HS-5 (cell line): ENCODE measurements around the gene GCLC.
A peak's percentile ranks its signal among the peaks of the same experiment; 100 is the strongest.
"Not testable (repeated sequence)": the region's sequence is repeated elsewhere in the genome, so short reads cannot be mapped to it uniquely, and the experiment has no call there.

ENCODE experiments used
- DNase-seq: peaks from one replicate; pipeline ENCODE4 v3.0.0-alpha.2; 2012; ENCODE audit warnings: low read depth

The GCLC gene

DNA sequence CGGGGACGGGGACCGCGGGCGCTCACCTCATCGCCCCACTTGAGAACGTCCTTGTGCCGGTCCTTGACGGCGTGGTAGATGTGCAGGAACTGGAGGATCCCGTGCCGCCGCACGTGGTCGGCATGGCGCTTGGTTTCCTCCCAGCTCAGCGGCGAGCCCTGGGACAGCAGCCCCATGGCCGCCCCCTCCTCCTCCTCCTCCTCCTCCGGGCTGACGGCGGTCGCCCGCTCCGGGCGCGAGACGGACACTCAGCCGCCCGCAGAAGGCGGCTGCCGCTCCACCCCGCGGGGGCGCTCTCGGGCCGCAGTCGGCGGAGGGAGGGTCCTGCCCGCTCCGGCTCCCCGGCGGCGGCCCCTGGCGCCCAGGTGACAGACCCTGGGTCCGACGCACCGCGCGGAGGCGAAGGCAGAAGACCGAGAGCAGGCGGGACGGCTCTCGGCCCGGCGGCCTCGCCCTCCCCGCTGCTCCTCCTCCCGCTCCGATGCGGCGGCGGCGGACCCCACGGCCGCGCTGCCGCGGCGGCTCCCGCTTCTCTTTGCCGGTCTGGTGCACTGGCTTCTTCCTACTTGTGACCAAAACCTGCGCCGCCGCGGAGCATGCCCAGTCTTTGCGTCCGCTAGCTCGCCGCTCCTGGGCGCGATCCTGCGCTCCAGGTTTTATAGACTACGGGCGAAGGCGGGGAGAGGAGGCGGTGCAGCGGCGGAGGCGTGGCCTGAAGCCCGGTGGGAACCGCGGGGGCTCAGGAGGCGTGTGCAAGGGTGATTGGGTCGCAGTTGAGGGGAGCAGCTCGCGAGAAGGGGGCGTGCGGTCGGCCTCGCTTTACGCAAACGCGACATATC lies at the start of gene GCLC:
GCLC (minus strand) TSS at position 632 of the 839 bp plus-strand sequence; CDS start at position 176, 456 bp downstream.
- DNase-seq = peak; percentile 75

DNA sequence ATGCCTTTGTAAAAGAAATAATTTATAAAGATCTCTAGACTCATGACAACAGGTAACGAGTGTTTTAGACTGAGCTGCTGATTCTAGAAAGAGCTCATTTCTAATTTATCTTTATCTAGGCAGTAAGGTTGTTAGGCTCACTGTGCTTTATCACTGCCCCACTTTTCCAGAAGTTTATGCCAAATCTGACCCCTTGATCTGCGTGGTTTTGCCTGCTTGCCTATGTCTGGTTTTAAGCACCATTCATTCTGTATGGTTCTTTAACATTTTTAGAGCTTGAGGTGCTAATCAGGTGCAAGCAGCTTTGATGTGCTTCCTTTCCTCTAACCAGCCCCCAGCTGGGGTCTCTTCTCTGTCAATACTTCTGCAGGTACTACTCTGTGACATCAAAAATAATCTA lies 49.7 kb upstream of the GCLC start:
- DNase-seq = no peak

DNA sequence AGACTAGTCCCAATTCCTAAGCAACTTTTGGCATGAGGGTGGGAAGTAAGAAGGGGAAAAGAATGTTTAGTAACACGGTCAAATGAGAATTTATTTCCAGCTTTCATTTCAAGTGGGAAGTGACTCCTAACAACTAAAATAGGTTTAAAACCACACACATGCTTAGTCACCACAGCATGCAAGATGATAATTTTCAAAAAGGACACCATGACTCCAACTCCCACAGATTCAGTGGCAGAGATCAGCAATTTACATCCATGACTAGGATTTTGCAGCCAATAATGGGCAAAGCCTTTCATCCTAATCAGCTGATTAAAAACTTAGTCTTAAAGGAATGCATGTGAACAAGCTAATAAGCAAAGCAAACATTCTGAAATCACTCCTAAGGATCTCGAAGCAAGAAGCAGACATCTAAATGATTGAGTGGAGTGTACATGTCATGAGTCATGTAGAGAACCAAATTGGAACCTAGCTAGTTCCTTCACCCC lies 48.1 kb upstream of the GCLC start:
- DNase-seq = peak; percentile 61

DNA sequence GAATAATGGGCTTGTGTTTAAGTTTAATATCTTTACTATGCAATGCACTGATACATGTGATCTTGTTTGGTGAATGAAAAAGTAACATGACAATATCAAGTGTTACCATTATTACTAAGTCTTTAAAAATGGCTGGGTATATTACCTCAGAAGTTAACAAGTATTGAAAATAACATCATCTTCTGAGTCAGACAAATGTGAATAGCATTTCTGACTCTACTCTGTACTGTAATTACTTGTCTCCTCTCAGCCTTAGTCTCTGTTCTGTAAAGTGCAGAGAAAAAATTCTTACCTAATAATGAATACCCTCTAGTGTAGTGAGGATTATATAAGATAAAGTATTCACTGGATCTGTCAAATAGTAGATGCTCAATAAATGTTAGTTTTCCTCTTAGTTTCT lies 47.0 kb upstream of the GCLC start:
- DNase-seq = no peak

DNA sequence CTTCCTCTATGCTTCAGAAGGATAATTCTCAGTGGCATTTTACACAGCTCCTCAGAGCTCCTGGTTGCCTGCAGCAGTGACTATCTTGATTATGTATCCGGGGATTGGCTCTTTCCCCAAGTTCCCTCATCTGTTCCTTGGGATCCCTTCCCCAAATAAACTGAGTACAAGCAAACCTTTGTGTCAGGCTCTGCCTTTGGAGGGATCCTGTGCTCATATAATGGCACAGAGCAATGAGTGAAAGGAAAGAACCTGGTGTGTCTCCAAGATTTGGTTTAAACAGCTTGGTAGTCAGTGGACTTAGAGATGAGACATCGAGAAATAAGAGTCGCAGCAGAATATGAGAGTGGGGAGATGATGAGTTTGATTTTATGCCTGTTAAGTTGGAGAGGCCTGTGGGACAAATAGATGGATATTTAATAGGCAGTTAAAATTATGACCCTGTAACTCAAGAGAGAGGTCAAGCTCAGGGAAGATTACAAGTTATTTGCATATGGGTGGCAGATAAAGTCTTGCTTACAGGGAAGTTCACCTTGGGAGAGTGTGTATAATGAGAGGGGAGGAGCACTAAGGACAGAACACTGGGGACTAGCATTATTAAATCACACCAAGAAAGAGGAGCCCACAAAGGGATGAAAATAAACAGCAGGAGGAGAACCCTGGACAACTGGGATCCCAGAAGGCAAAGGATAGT lies 44.1 kb upstream of the GCLC start:
- DNase-seq = no peak

DNA sequence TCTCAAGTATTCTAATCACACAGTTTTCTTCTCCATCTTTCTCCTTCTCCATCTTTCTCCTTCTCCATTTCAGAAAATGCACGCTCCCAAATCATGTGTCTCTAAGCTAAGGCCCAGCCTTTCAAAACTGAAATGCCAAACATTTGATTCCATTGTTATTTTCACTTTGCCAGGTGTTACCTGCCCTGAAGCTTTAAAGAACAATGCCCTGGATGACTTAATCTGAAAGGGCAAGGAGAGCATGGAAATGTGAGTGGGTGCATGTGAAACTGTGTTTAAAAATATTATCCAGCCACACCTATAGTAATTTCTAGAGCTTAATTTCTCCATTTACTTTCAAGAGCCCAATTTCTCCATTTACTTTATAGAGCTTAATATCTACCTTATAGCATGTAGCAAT lies 42.4 kb upstream of the GCLC start:
- DNase-seq = no peak

DNA sequence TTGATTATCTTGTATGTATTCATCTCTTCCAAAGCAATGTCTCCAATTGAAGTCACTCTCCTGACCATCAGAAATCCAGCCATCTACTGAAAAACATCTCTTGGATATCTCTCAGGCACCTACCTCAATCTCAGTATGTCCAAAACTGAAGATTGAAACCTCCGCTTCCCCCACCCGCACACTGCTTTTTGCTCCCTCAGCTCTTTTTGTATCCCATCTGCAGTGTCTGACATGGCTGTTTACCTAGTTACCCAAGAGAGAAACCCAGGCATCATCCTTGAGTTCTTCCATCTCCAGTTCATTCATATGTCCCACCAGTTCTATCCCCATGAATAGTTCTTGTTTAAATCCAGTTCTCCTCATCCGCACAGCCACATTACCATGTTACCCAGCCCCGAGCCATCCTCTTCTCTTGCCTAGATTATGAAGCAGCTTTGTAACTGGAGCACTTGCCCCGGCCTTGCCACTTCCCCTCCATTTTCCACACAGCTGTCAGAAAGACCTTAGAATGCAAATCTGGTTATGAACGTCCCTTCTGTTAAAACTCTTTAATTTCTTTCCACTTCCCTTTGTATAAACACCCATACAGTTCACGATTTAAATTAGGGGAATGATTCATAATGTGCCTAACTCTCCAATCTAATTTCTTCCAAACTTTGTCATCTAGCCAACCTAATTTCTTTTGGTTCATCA lies 40.5 kb upstream of the GCLC start:
- no peak for DNase-seq

DNA sequence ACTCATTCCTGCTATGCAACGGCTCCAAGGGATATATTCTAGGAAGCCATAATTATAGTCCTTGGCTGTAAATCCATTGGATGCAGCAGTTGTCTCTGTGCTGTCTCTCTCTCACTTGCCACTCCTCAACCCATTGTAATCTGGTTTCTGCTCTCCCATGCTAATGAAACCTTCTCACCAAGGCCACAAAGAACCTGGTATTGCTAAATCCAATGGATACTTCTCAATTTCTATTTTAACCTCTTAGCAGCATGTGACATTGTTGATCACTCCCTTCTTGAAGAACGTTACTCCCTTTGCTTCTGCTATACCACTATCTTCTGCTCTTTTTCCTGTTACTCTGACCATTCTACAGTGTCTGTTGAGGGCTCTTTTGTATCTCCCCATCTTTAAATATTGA lies 39.8 kb upstream of the GCLC start:
- DNase-seq = no peak

DNA sequence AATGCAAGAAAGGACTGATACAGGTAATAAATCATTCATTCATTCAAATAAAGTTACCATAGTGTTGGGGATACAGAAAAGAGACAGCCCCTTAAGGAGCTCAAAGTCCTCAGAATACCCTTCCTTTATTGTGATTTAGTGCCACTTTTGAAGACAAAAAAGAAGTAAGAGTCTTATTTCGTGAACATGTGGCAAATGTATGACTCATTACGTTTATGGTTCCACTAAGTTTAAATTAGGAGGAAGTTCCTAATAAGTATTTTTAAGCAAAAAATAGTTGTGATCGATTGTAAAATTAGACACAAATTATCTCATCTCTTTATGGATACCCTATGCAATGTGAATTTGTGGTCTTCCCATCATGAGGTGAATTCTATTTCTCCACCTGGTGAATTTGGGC lies 38.5 kb upstream of the GCLC start:
- no peak for DNase-seq

DNA sequence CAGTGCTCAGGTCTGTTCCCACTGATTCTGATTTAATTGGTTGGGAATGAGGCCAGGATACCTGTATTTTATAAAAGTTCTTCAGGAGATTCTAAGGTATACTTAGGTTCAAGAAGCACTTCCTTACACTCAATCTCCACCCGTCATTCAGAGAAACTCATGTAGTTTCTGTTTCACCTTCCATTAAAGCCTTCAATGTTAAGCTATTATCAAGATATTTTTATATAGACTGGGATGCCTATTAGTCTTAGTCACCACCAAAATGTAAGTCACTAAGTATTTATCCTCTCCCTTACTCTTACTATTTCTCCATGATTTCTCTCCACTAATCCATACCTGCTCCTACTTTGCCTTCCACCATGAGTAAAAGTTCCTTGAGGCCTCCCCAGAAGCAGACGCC lies 38.1 kb upstream of the GCLC start:
- no peak for DNase-seq

DNA sequence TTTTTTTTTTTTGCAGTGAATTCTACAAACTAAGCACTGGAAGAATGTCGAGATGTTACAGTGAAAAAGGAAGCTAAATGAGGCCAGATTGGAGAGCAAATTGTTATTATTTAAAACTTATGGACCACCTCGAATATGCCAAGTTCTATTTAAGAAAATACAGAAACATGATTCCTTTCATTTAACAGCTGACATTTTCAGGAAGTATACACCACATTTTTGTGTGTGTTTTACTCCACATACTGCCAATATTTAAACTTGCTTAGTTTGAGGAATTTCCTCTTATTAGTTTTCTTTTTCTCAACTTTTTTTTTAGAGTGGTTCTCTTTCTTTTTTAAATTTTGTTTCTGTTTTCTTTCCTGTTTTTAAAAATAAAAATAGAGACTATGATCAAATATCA lies 37.0 kb upstream of the GCLC start:
- DNase-seq = no peak

DNA sequence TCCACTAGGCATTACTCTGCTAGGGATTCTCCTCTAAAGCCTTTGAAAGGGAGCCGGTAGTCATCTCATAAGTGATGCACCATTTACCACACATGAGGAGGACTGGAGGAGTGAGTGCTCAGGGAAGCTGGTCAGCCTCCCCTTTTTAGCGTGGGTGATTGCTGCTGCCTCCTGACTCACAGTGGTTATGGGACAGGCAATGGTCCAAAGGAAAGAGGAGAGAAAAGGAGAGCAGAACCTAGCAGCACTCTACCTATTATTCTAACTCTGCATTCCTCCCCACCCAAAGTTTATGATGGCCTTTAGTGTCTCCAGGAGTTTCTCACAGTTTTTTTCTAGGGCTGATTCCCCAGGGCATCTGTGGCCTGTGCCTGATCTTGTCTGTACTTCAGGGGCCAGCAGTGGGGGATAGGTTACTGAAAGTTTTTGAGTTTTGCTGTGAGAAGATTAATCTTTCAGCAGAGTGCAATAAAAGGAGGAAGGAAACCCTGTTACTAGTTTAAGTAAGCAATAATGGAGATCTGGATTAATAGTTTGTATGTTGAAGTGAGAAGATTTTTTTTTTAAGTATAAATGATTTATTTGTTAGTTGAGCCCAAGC lies 36.4 kb upstream of the GCLC start:
- DNase-seq = no peak

DNA sequence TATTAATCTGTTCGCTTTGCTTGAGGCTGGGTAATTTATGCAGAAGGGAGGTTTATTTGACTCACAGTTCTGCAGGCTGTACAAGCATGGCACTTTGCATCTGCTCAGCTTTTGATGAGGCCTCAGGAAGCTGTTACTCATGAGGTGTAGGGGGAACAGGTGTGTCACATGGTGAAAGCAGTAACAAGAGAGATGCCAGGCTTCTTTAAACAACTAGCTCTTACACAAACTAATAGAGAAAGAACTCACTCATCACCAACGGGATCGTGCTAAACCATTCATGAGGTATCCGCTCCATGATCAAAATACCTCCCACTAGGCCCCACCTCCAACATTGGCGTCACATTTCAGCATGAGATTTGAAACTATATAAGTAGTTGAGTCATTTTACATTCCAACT lies 34.4 kb upstream of the GCLC start:
- DNase-seq = no peak

DNA sequence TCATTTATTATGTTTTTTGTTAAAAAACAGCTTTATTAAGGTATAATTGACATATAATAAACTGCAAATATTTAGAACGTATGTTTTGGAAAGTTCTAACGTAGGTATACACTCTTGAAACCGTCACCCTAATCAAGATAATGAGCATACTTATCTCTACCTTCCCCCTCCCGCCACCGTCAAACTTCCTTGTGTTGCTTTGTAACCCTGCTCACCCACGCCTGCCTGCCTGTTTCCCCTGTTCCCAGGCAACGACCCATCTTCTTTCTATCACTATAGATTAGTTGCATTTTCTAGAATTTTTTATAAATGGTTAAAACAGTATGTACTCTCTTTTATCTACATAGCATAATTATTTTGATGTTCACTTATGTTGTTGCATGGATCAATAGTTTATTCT lies 33.5 kb upstream of the GCLC start:
- DNase-seq = no peak

DNA sequence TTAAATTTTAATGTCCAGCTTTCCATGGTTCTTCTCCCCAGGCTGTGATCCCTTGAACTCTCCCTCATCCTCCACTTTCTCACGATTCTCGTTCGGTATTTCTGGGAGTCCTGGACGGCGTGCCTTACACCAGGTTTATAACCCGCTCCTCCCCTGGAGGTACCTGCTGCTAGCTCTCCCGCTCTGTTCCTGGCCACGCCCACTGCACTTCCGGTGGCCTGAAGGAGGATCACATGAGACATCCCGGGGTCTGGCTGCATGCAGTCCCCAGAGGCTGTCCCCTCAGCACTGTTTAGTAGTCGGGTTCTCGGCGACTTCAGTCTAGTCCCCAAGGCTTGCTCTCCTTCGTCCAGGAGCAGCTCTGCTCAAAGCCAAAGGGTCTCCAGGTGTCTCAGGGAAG lies 28.4 kb upstream of the GCLC start:
- no peak for DNase-seq

DNA sequence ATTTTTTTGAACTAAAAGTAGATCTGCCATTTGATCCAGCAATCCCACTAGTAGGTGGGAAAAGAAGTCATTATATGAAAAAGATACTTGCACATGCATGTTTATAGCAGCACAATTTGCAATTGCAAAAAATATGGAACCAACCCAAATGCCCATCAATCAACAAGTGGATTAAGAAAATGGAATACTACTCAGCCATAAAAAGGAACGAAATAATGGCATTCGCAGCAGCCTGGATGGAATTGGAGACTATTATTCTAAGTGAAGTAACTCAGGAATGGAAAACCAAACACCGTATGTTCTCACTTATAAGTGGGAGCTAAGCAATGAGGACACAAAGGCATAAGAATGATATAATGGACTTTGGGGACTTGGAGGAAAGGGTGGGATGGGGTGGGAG lies 27.5 kb upstream of the GCLC start:
- not testable (repeated sequence) for DNase-seq

DNA sequence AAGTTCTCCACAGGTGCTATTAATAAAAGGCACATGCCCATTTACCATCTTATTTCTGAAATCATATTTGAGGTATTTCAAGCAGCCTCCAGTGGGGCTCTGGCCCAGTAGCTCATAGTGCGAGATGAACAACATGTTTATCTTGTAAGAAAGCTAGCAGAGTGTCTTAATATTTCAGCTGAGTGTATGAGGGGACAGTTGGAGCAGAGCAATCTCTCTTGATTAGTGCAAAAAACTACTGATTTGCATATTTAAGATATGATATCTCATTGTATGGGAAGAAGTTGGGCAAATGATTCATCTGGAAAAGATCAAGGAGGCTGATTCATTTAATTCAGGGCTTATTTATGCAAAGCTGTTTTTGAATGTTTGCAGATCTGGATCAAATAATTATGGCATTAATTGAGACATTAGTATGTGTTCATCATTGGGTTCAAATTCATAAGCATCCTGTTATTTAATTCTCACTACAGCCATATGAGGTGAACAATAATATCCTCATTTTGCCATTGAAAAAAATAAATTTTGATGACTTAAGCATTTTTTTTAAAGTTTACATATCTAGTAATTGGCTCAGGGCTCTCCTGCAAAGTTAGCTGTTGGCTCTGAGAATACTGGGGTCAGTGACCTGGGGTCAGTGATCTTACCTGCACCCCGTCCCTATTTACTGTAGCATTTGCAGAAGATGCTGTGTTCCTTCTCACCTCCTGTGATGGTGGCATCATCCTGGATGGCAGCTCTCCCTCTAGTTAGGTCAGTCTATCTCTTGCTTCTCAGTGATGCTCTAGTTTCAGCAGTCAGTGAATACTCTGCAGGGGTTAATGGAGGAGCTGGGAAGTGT lies 24.1 kb upstream of the GCLC start:
- DNase-seq = no peak

DNA sequence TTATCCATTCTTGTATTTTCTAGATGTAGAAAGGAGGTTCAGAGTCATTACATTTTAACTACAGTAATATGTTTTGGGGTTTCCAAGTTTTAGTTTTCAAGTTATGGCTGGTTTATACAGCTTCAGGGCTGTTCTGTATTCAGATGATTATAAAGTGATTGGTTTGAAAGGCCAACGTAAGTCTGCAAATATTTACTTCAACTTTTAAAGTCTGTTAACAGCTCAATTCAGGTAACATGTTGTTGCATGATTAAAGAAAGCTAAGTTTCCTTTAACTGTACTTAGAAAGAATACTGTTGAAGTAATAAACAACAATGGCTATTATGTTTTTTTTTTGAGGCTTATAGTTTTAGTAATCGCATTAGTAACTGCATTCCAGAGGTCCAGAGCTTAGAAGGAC lies 22.8 kb upstream of the GCLC start:
- no peak for DNase-seq

DNA sequence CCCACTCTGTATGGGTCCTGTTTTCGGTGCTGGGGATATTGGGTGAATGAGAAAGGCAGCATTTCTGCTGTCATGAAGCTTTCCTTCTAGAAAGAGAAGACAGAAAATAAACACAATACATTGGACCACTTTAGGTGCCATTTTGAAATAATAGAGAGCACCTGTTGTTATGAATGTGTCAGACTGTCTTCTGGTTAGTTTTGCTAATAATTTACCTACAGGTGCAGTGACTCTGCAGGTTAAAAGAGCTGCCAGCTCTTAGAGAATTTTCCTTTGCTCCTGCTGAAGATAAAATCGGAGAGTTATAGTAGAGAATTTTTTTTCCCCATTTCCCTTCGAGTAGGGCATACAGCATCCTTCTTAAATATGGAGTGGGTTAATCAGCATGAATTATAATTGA lies 21.9 kb upstream of the GCLC start:
- DNase-seq = no peak

DNA sequence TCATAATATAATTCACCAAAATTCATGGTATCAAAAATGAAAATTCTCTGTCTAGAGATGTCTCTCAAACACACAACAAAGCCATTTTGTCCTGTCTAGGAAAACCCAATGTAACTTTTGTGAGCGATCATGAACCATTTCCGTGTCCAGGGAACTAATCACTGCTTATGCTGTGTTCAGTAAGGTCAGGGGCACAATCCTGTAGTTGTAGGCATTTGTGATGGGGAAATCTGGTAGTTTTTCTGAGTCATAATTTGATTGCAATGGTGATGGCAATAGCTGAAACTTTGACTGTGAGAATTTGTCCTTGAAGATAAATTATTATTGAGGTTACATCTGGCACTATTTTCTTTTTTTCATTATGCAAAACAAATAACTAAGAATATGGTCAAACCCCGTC lies 21.0 kb upstream of the GCLC start:
- DNase-seq = no peak

DNA sequence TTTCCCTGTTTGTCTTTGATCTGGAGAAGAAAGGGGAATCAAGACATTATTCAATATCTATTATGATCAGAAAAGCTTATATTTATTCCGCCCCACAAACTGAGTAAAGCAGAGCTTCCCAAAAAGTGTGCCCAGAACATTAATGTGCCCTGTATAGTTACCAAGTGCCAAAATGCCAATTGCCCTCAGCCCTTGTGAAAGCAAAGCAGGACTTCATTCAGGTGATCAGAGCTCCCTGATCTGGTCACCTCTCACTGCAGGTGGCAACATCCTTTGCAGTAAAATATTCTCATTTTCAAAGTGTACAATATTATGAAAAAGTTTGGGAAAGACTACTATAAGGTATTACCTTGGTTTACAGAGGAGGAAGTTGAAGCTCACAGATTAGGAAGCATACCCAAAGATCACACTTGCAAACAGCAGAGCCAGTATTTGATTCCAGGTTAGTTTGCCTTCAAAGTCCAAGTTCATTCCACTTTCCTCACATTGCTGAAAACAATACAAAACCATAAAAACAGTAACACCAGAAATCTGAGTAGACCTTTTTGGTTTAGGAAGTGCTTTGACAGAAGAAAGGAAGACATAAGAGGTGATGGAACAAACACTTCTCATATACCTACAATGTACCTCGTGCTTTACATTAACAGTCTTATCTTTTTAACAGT lies 19.6 kb upstream of the GCLC start:
- no peak for DNase-seq
